Caco-2 (cell line): ENCODE data around the gene RNLS. TPM values are rescaled to one million over a fixed set of nuclear protein-coding genes. Genes with fewer than 3 reads are reported as not detected.

ENCODE experiments used
- BruUV-seq: library from RNA; stranded (reverse); fragments of 400-500 nt; replicated peaks from 2 replicates; lab custom pipeline; 2021; lab: Mats Ljungman, UMichigan
- CTCF ChIA-PET: fragments of 300-600 bp; sonication (Branson Sonifier 250); formaldehyde crosslinking; loops from one replicate; lab custom pipeline; 2022; ENCODE audit warnings: antibody characterized with exemption; lab: Charles Lee
- POLR2A ChIA-PET: fragments of 300-600 bp; sonication (Branson Sonifier 250); formaldehyde crosslinking; loops from one replicate; lab custom pipeline; 2022; ENCODE audit warnings: antibody characterized with exemption; lab: Charles Lee
- DNase-seq, 2 experiments: peaks; one replicate each; pipeline versions ENCODE4 v3.0.0 to v3.0.0-alpha.2; 2020 to 2022
- H3K27me3 ChIP-seq: replicated peaks from 2 replicates; pipeline ENCODE4 v1.6.0; 2011; ENCODE audit warnings: low read length; ENCODE audit not compliant: control insufficient read depth, insufficient read depth
- H3K36me3 ChIP-seq: 2 replicates; pipeline ENCODE4 v1.5.1; 2011; ENCODE audit warnings: low read length; ENCODE audit not compliant: control insufficient read depth, insufficient read depth
- H3K4me1 ChIP-seq: fragments of 250-450 bp; sonication (Bioruptor Pico); 2 replicates; pipeline ENCODE4 v1.5.1; 2020; ENCODE audit warnings: mild to moderate bottlenecking
- H3K4me3 ChIP-seq: 2 replicates; pipeline ENCODE4 v1.5.1; 2011; ENCODE audit warnings: low read depth, mild to moderate bottlenecking, control low read depth, low read length
- H3K9me3 ChIP-seq: fragments of 250-450 bp; sonication (Bioruptor Pico); 2 replicates; pipeline ENCODE4 v1.5.1; 2020; ENCODE audit warnings: mild to moderate bottlenecking, moderate library complexity
- H3K27ac Mint-ChIP-seq: one replicate; pipeline ENCODE4 v1.8.0; 2022; ENCODE audit warnings: mixed read lengths; ENCODE audit not compliant: unreplicated experiment
- H3K27me3 Mint-ChIP-seq: one replicate; pipeline ENCODE4 v1.8.0; 2022; ENCODE audit warnings: mixed read lengths; ENCODE audit not compliant: insufficient read depth, unreplicated experiment
- H3K36me3 Mint-ChIP-seq: one replicate; pipeline ENCODE4 v1.8.0; 2022; ENCODE audit warnings: mild to moderate bottlenecking, mixed read lengths; ENCODE audit not compliant: insufficient read depth, unreplicated experiment
- H3K4me1 Mint-ChIP-seq: one replicate; pipeline ENCODE4 v1.8.0; 2022; ENCODE audit warnings: low read depth, mixed read lengths; ENCODE audit not compliant: unreplicated experiment
- H3K4me3 Mint-ChIP-seq: one replicate; pipeline ENCODE4 v1.8.0; 2022; ENCODE audit warnings: mild to moderate bottlenecking, moderate library complexity, mixed read lengths; ENCODE audit not compliant: unreplicated experiment
- H3K9me3 Mint-ChIP-seq: one replicate; pipeline ENCODE4 v1.8.0; 2022; ENCODE audit warnings: mixed read lengths; ENCODE audit not compliant: unreplicated experiment
- CTCF ChIP-seq, 2 experiments: fragments of 200-600 bp in 1 of 2; IDR thresholded peaks; 1 replicate in 1 of 2; 2 replicates in 1 of 2; pipeline versions ENCODE4 v1.5.1 to v1.8.0; 2011 to 2022; ENCODE audit warnings: antibody characterized with exemption in 1 of 2, control low read depth in 1 of 2, inconsistent platforms in 1 of 2, low read depth in 1 of 2, low read length in 1 of 2, mild to moderate bottlenecking in 1 of 2, moderate library complexity in 1 of 2; ENCODE audit not compliant: insufficient read depth in 1 of 2, severe bottlenecking in 1 of 2, unreplicated experiment in 1 of 2
- intact Hi-C: fragments of 100-400 bp; cut with micrococcal nuclease; formaldehyde crosslinking; loops from one replicate; pipeline ENCODE4 v1.10.0; 2022; ENCODE audit not compliant: unreplicated experiment
- total RNA-seq: library from RNA; stranded (reverse); gene quantifications from 2 replicates; pipeline ENCODE4 v1.2.3, GENCODE V29; 2022

The RNLS gene
- total RNA-seq, 1 experiment from 2014 or later, result 5.7 TPM

GRCh38 chr10:88557658-88558057 is 25.5 kb downstream of the RNLS start:
- TF ChIP-seq CTCF (IDR thresholded peaks at IDR 0.05; ENCODE audit: insufficient read depth in 1 of 2, low read depth in 1 of 2, low read length in 1 of 2, severe bottlenecking in 1 of 2, unreplicated experiment in 1 of 2), result no peak
- H3K27ac Mint-ChIP-seq, result no peak overlapping the region
- Histone ChIP-seq H3K9me3 (no peaks in the 10 kb centered on the region), H3K36me3 (no peaks in the 10 kb centered on the region), H3K4me3 (no peak overlapping the region), H3K27me3 (no peaks in the 10 kb centered on the region), H3K4me1 (no peaks in the 10 kb centered on the region)
- peaks cover 8% of the 10 kb centered on the region for H3K27me3 Mint-ChIP-seq
- intact Hi-C loops, result loop anchor here (10.0 kb wide), 1 partner anchor 333 kb away; no protein-coding TSS in a partner anchor
- ChIA-PET CTCF (no interaction called here), POLR2A (no interaction called here)
- H3K4me3 Mint-ChIP-seq, result no peak overlapping the region
- no peaks in the 10 kb centered on the region for H3K9me3 Mint-ChIP-seq
- no peaks in the 10 kb centered on the region for H3K36me3 Mint-ChIP-seq
- H3K4me1 Mint-ChIP-seq, result no peaks in the 10 kb centered on the region
- no peak for DNase-seq
- BruUV-seq, result no TSS peak

- Mint-ChIP-seq H3K9me3 (no peaks in the 10 kb centered on the region), H3K27me3 (peaks cover 8% of the 10 kb centered on the region), H3K4me1 (no peaks in the 10 kb centered on the region), H3K36me3 (no peaks in the 10 kb centered on the region), H3K27ac (no peak overlapping the region), H3K4me3 (no peak overlapping the region)
- intact Hi-C loops, result loop anchor here (10.0 kb wide), 1 partner anchor 332 kb away; no protein-coding TSS in a partner anchor
- TF ChIP-seq CTCF (IDR thresholded peaks at IDR 0.05; ENCODE audit: insufficient read depth in 1 of 2, low read depth in 1 of 2, low read length in 1 of 2, severe bottlenecking in 1 of 2, unreplicated experiment in 1 of 2), result no peak
- H3K4me3 ChIP-seq, result no peak overlapping the region
- BruUV-seq, result no TSS peak
- ChIA-PET CTCF (no interaction called here), POLR2A (no interaction called here)
- no peaks in the 10 kb centered on the region for H3K27me3 ChIP-seq
- no peaks in the 10 kb centered on the region for H3K9me3 ChIP-seq
- no peak for DNase-seq
- no peaks in the 10 kb centered on the region for H3K4me1 ChIP-seq
- H3K36me3 ChIP-seq, result no peaks in the 10 kb centered on the region
Measured at GRCh38 chr10:88557256-88557655, 25.9 kb downstream of the RNLS start.

- Histone ChIP-seq H3K36me3 (no peaks in the 10 kb centered on the region), H3K9me3 (no peaks in the 10 kb centered on the region), H3K4me3 (no peak overlapping the region), H3K4me1 (no peaks in the 10 kb centered on the region), H3K27me3 (no peaks in the 10 kb centered on the region)
- Mint-ChIP-seq H3K27me3 (peaks cover 8% of the 10 kb centered on the region), H3K27ac (no peak overlapping the region), H3K4me3 (no peak overlapping the region), H3K9me3 (no peaks in the 10 kb centered on the region), H3K4me1 (no peaks in the 10 kb centered on the region), H3K36me3 (no peaks in the 10 kb centered on the region)
- ChIA-PET CTCF (interaction anchor here (0.6 kb wide), 1 partner anchor 28 kb away, joined by 5 read pairs; the partner anchor contains the start of gene RNLS), POLR2A (no interaction called here)
- no peak for TF ChIP-seq CTCF (IDR thresholded peaks at IDR 0.05; ENCODE audit: insufficient read depth in 1 of 2, low read depth in 1 of 2, low read length in 1 of 2, severe bottlenecking in 1 of 2, unreplicated experiment in 1 of 2)
- BruUV-seq, result no TSS peak
- intact Hi-C loops, result loop anchor here (10.0 kb wide), 1 partner anchor 331 kb away; no protein-coding TSS in a partner anchor
- no peak for DNase-seq
Measured at GRCh38 chr10:88555190-88555908, 27.8 kb downstream of the RNLS start.
